H1 (cell line): Measurements from ENCODE around the gene IREB2. TPM values are rescaled to one million over a fixed set of nuclear protein-coding genes. Genes with fewer than 3 reads are reported as not detected.

Source experiments
- CTCF ChIA-PET: fragments of 300-600 bp; sonication (Branson Sonifier 250); formaldehyde crosslinking; loops from one replicate; lab custom pipeline; 2021; ENCODE audit not compliant: partially characterized antibody; lab: Charles Lee
- POLR2A ChIA-PET: fragments of 300-600 bp; sonication (Branson Sonifier 250); formaldehyde crosslinking; loops from one replicate; lab custom pipeline; 2021; ENCODE audit warnings: inconsistent platforms; ENCODE audit not compliant: partially characterized antibody; lab: Charles Lee
- DNase-seq, 2 experiments: peaks; one replicate each; pipeline versions ENCODE4 v3.0.0 to v3.0.0-alpha.2; 2010 to 2022; ENCODE audit warnings: low spot score in 2 of 2, low read depth in 1 of 2, mixed read lengths in 1 of 2
- FAIRE-seq: peaks from 2 replicates; lab custom pipeline; 2011; peaks lifted over from hg19 to GRCh38; lab: Jason Lieb, UNC
- H2AFZ ChIP-seq: 2 replicates; pipeline ENCODE4 v1.8.1; 2012; ENCODE audit warnings: low read length, inconsistent platforms
- H2AK5ac ChIP-seq: 2 replicates; pipeline ENCODE4 v1.6.1; 2013; ENCODE audit warnings: low read depth, low read length
- H2BK120ac ChIP-seq: replicated peaks from 2 replicates; pipeline ENCODE3; 2013; ENCODE audit warnings: low read depth, low read length, inconsistent platforms
- H2BK12ac ChIP-seq: 2 replicates; pipeline ENCODE4 v1.6.1; 2013; ENCODE audit warnings: low read depth, low read length
- H2BK15ac ChIP-seq: 2 replicates; pipeline ENCODE4 v1.6.1; 2013; ENCODE audit warnings: low read length
- H2BK20ac ChIP-seq: 2 replicates; pipeline ENCODE4 v1.6.1; 2013; ENCODE audit warnings: low read length
- H2BK5ac ChIP-seq: 2 replicates; pipeline ENCODE4 v1.6.1; 2013; ENCODE audit warnings: low read depth, low read length
- H3K14ac ChIP-seq: 2 replicates; pipeline ENCODE4 v1.6.1; 2013; ENCODE audit warnings: inconsistent platforms; ENCODE audit not compliant: insufficient read length
- H3K18ac ChIP-seq: 2 replicates; pipeline ENCODE4 v1.6.1; 2013; ENCODE audit warnings: low read length; ENCODE audit errors: extremely low read depth
- H3K23ac ChIP-seq: 2 replicates; pipeline ENCODE4 v1.6.1; 2013; ENCODE audit warnings: inconsistent platforms; ENCODE audit not compliant: insufficient read length
- H3K23me2 ChIP-seq: 2 replicates; pipeline ENCODE4 v1.6.1; 2013; ENCODE audit warnings: low read depth, low read length
- H3K27ac ChIP-seq: 2 replicates; pipeline ENCODE4 v1.6.1; 2011; ENCODE audit warnings: low read depth, low read length, inconsistent platforms
- H3K27me3 ChIP-seq, 4 experiments: replicated peaks in 1 of 4; 1 replicate in 1 of 4; 2 replicates in 3 of 4; pipeline versions ENCODE4 v1.6.1 to v1.8.1; 2011 to 2013; ENCODE audit warnings: low read length in 3 of 4, mild to moderate bottlenecking in 3 of 4, inconsistent platforms in 2 of 4, mixed read lengths in 2 of 4, moderate library complexity in 1 of 4; ENCODE audit not compliant: control insufficient read depth in 3 of 4, insufficient read depth in 3 of 4; ENCODE audit errors: extremely low read depth in 1 of 4
- H3K36me3 ChIP-seq, 4 experiments: 2 replicates each; pipeline versions ENCODE4 v1.6.1 to v1.8.1; 2011 to 2013; ENCODE audit warnings: mild to moderate bottlenecking in 4 of 4, low read length in 3 of 4, moderate library complexity in 2 of 4, control low read depth in 1 of 4, inconsistent platforms in 1 of 4; ENCODE audit not compliant: insufficient read depth in 4 of 4, control insufficient read depth in 2 of 4
- H3K4ac ChIP-seq: replicated peaks from 2 replicates; pipeline ENCODE3; 2013; ENCODE audit warnings: low read length, low read depth, mixed read lengths, inconsistent platforms; ENCODE audit not compliant: insufficient read length
- H3K4me1 ChIP-seq, 4 experiments: replicated peaks in 1 of 4; 1 replicate in 1 of 4; 2 replicates in 3 of 4; pipeline versions ENCODE4 v1.6.1 to v1.8.1; 2011 to 2013; ENCODE audit warnings: low read length in 3 of 4, inconsistent platforms in 2 of 4, mixed read lengths in 1 of 4; ENCODE audit not compliant: insufficient read depth in 4 of 4, control insufficient read depth in 3 of 4
- H3K4me2 ChIP-seq, 2 experiments: 2 replicates each; pipeline versions ENCODE4 v1.6.1 to v1.8.1; 2011 to 2013; ENCODE audit warnings: low read depth in 2 of 2, low read length in 2 of 2, control low read depth in 1 of 2, inconsistent platforms in 1 of 2, mild to moderate bottlenecking in 1 of 2; ENCODE audit not compliant: insufficient read depth in 1 of 2
- H3K4me3 ChIP-seq, 4 experiments: fragments of 200-600, 300-600 bp in 1 of 4; sonication (generic), shearing (Covaris generic), sonication (Bioruptor Twin) in 1 of 4; 2 replicates each; pipeline versions ENCODE4 v1.5.1 to v1.8.1; 2011 to 2016; ENCODE audit warnings: low read length in 4 of 4, low read depth in 3 of 4, control low read depth in 2 of 4, inconsistent platforms in 2 of 4, mild to moderate bottlenecking in 2 of 4, mixed read lengths in 1 of 4, moderate library complexity in 1 of 4; ENCODE audit not compliant: insufficient read depth in 2 of 4; ENCODE audit errors: extremely low read depth in 1 of 4
- H3K56ac ChIP-seq: replicated peaks from 2 replicates; pipeline ENCODE3; 2013; ENCODE audit warnings: low read depth, mild to moderate bottlenecking, mixed read lengths, low read length, inconsistent platforms; ENCODE audit not compliant: insufficient read length
- H3K79me1 ChIP-seq: 2 replicates; pipeline ENCODE4 v1.6.1; 2013; ENCODE audit warnings: low read depth, low read length, control low read depth
- H3K79me2 ChIP-seq, 2 experiments: 2 replicates each; pipeline versions ENCODE4 v1.6.1 to v1.8.1; 2012 to 2013; ENCODE audit warnings: low read length in 2 of 2, mild to moderate bottlenecking in 2 of 2, inconsistent platforms in 1 of 2; ENCODE audit not compliant: insufficient read depth in 2 of 2, control insufficient read depth in 1 of 2
- H3K9ac ChIP-seq, 4 experiments: replicated peaks in 1 of 4; 1 replicate in 1 of 4; 2 replicates in 3 of 4; pipeline versions ENCODE4 v1.6.1 to v1.8.1; 2011 to 2013; ENCODE audit warnings: low read depth in 3 of 4, low read length in 3 of 4, control low read depth in 2 of 4, mild to moderate bottlenecking in 2 of 4, moderate library complexity in 2 of 4, inconsistent platforms in 1 of 4; ENCODE audit errors: extremely low read depth in 1 of 4
- H3K9me3 ChIP-seq, 2 experiments: 2 replicates each; pipeline versions ENCODE4 v1.6.1 to v1.8.1; 2012 to 2013; ENCODE audit warnings: mild to moderate bottlenecking in 2 of 2, moderate library complexity in 2 of 2, control low read depth in 1 of 2, inconsistent platforms in 1 of 2, low read depth in 1 of 2, low read length in 1 of 2, mixed read lengths in 1 of 2; ENCODE audit not compliant: insufficient read depth in 2 of 2
- H4K20me1 ChIP-seq, 2 experiments: replicated peaks in 1 of 2; 2 replicates each; pipeline versions ENCODE3 to v1.8.1; 2011 to 2013; ENCODE audit warnings: inconsistent platforms in 2 of 2, low read length in 2 of 2, mild to moderate bottlenecking in 1 of 2; ENCODE audit not compliant: insufficient read depth in 2 of 2, control insufficient read depth in 1 of 2
- H4K5ac ChIP-seq: 2 replicates; pipeline ENCODE4 v1.6.1; 2013; ENCODE audit warnings: low read length, low read depth, mixed read lengths, inconsistent platforms; ENCODE audit not compliant: insufficient read length
- H4K8ac ChIP-seq: 2 replicates; pipeline ENCODE4 v1.8.0; 2013; ENCODE audit warnings: mild to moderate bottlenecking, moderate library complexity, low read length, inconsistent platforms; ENCODE audit not compliant: insufficient read depth; ENCODE audit errors: extremely low read depth
- H4K91ac ChIP-seq: replicated peaks from 2 replicates; pipeline ENCODE3; 2013; ENCODE audit warnings: low read length, mixed read lengths, inconsistent platforms; ENCODE audit not compliant: insufficient read length
- ASH2L ChIP-seq: fragments of 200-600, 300-600 bp; sonication (generic); IDR thresholded peaks from one replicate; pipeline ENCODE4 v1.7.1; 2017; ENCODE audit warnings: low read length
- BRCA1 ChIP-seq: IDR thresholded peaks from 2 replicates; pipeline ENCODE4 v1.6.1; 2012; ENCODE audit warnings: low read depth, low read length, improper control_type of control experiment
- HDAC6 ChIP-seq: IDR thresholded peaks from one replicate; pipeline ENCODE4 v1.7.1; 2012; ENCODE audit warnings: low read depth, mild to moderate bottlenecking, inconsistent platforms, low read length, moderate library complexity
- JUN ChIP-seq: IDR thresholded peaks from 2 replicates; pipeline ENCODE4 v1.6.1; 2011; ENCODE audit warnings: low read depth, mild to moderate bottlenecking, improper control_type of control experiment, low read length
- KDM4A ChIP-seq: IDR thresholded peaks from one replicate; pipeline ENCODE4 v1.7.1; 2012; ENCODE audit warnings: low read depth, mild to moderate bottlenecking, moderate library complexity, low read length, inconsistent platforms; ENCODE audit not compliant: severe bottlenecking
- KDM5A ChIP-seq: fragments of 200-600 bp; IDR thresholded peaks from 2 replicates; pipeline ENCODE4 v1.7.1; 2012; ENCODE audit warnings: mild to moderate bottlenecking, low read length, inconsistent platforms, mixed read lengths
- MAFK ChIP-seq: IDR thresholded peaks from 2 replicates; pipeline ENCODE4 v1.6.1; 2012; ENCODE audit warnings: low read depth, mild to moderate bottlenecking, improper control_type of control experiment, low read length
- RXRA ChIP-seq: IDR thresholded peaks from 2 replicates; pipeline ENCODE4 v1.6.1; 2011; ENCODE audit warnings: low read depth, mild to moderate bottlenecking, low read length, moderate library complexity; ENCODE audit not compliant: insufficient read depth
- SAP30 ChIP-seq: fragments of 300-600 bp; sonication (generic); IDR thresholded peaks from 2 replicates; pipeline ENCODE4 v1.7.1; 2012; ENCODE audit warnings: low read length, moderate library complexity, mild to moderate bottlenecking, inconsistent platforms; ENCODE audit not compliant: insufficient read depth, insufficient replicate concordance
- SIX5 ChIP-seq: IDR thresholded peaks from 2 replicates; pipeline ENCODE4 v1.6.1; 2011; ENCODE audit warnings: mild to moderate bottlenecking, low read depth, low read length
- SUZ12 ChIP-seq: fragments of 200-600 bp; sonication (generic); IDR thresholded peaks from 2 replicates; pipeline ENCODE4 v1.6.1; 2012; ENCODE audit warnings: mild to moderate bottlenecking, inconsistent platforms, low read length, moderate library complexity, mixed read lengths
- WGBS, 2 experiments: shearing (Covaris generic) in 1 of 2; methylation state at CpG; one replicate each; pipeline versions ENCODE4 v1.1.6 to v1.1.7; 2013 to 2015; ENCODE audit warnings: low lambda C conversion rate in 2 of 2, mixed read lengths in 2 of 2, inconsistent platforms in 1 of 2, low coverage in 1 of 2, missing lambda C conversion rate in 1 of 2; ENCODE audit not compliant: insufficient replicate concordance in 2 of 2, insufficient coverage in 1 of 2, insufficient read length in 1 of 2; ENCODE audit errors: extremely low coverage in 1 of 2, missing lambda C conversion rate in 1 of 2; 5-methylcytosine and 5-hydroxymethylcytosine counted together
- polyA plus RNA-seq, 7 experiments: library from polyadenylated mRNA; depleted of rRNA in 3 of 7; stranded (reverse) in 5 of 7; unstranded in 2 of 7; fragments of >200 nt in 5 of 7; fragments of 200-250 nt in 2 of 7; gene quantifications; 1 replicate in 5 of 7; 2 replicates in 1 of 7; 4 replicates in 1 of 7; pipeline versions ENCODE4 v1.2.1 to v1.2.3, GENCODE V29; 2011 to 2013; ENCODE audit warnings: missing spikeins in 2 of 7, mixed read lengths in 2 of 7
- total RNA-seq: library from RNA; stranded (reverse); fragmentation: NEBNext Ultra II Directional; extraction: Animal tissue kit (Norgen Biotek cat#: 25700); gene quantifications from 2 replicates; pipeline ENCODE4 v1.2.1, GENCODE V29; 2021

IREB2 gene
- total and polyA plus RNA-seq, 2 of the 8 experiments (the other 6 are each of a cell fraction or from before 2014, with no cell fraction given) = 21.0 to 103 TPM

DNA sequence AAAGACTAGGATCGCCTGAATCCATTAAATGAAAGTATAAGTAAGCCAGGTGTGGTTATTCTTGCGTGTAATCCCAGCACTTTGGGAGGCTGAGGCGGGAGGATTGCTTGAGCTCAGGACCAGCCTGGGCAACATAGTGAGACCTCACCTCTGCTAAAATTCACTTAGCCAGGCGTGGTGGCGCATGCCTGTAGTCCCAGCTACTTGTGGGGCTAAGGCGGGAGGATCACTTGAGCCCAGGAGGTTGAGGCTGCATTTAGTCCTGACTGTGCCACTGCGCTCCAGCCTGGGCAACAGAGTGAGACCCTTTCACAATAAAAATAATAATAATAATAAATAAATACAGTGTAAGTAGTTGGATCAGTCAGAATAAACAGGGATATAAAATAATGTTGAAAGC, 43.9 kb downstream of the IREB2 start:
- no peaks in the 10 kb centered on the region for H3K79me2 ChIP-seq
- FAIRE-seq = no peak
- H4K5ac ChIP-seq = no peak overlapping the region
- ChIA-PET CTCF (interaction anchor here (0.6 to 3.0 kb wide), 19 partner anchors 9 to 306 kb away, joined by 3 to 20 read pairs (median 4); no protein-coding TSS in a partner anchor), POLR2A (interaction anchor here (0.6 kb wide), 1 partner anchor 66 kb away, joined by 3 read pairs; no protein-coding TSS in a partner anchor)
- H2BK5ac ChIP-seq = no peak overlapping the region
- H3K4me1 ChIP-seq = no peaks in the 10 kb centered on the region
- H4K8ac ChIP-seq = no peak overlapping the region
- no peak overlapping the region for H2BK120ac ChIP-seq
- no peak overlapping the region for H2BK20ac ChIP-seq
- H3K27me3 ChIP-seq = no peaks in the 10 kb centered on the region
- no peak overlapping the region for H3K9ac ChIP-seq
- no peak overlapping the region for H3K14ac ChIP-seq
- no peak overlapping the region for H2BK12ac ChIP-seq
- no peak overlapping the region for H3K18ac ChIP-seq
- no peak overlapping the region for H2BK15ac ChIP-seq
- no peak overlapping the region for H3K23ac ChIP-seq
- H3K27ac ChIP-seq = no peak overlapping the region
- no peak overlapping the region for H2AFZ ChIP-seq
- 81% methylated on average over 7 of the region's 7 CpGs; no CpG with 5 or more reads in 1 of the 2 experiments for WGBS, 2 experiments
- no peaks in the 10 kb centered on the region for H3K9me3 ChIP-seq
- no peak overlapping the region for H3K4me3 ChIP-seq
- H3K4ac ChIP-seq = no peak overlapping the region
- H3K36me3 ChIP-seq = peaks cover 11 to 70% (median 45%) of the 10 kb centered on the region in 4 experiments
- H4K91ac ChIP-seq = no peak overlapping the region
- H3K23me2 ChIP-seq = no peaks in the 10 kb centered on the region
- no peak overlapping the region for H2AK5ac ChIP-seq
- no peaks in the 10 kb centered on the region for H3K79me1 ChIP-seq
- DNase-seq = no peak
- no peak overlapping the region for H3K56ac ChIP-seq
- no peaks in the 10 kb centered on the region for H4K20me1 ChIP-seq
- H3K4me2 ChIP-seq = no peak overlapping the region
- no peak for TF ChIP-seq HDAC6
- no peak for TF ChIP-seq RXRA
- no peak for TF ChIP-seq MAFK
- TF ChIP-seq JUN = no peak
- TF ChIP-seq KDM4A = no peak
- TF ChIP-seq SAP30 = no peak
- no peak for TF ChIP-seq ASH2L
- TF ChIP-seq SUZ12 = no peak
- no peak for TF ChIP-seq BRCA1
- TF ChIP-seq SIX5 = no peak
- TF ChIP-seq KDM5A = no peak
